Thoracic aorta (tissue), 2 donors: Measurements from ENCODE around the gene GM2A. TPM values are rescaled to one million over a fixed set of nuclear protein-coding genes. Genes with fewer than 3 reads are reported as not detected.

ENCODE experiments used
- ATAC-seq: fragments of 150-250 bp; one replicate; pipeline ENCODE4 v1.8.0; 2017; ENCODE audit warnings: low read depth; ENCODE audit not compliant: insufficient number of reproducible peaks, low FRiP score
- DNase-seq: peaks from one replicate; pipeline ENCODE4 v3.0.0-alpha.2; 2020; ENCODE audit warnings: low spot score
- H3K27ac ChIP-seq, 2 donors: fragments of 200-600 bp; sonication (generic); 1 replicate in 1 of 2; 2 replicates in 1 of 2; pipeline ENCODE4 v1.5.1; 2016; ENCODE audit warnings: mild to moderate bottlenecking in 2 of 2, moderate library complexity in 2 of 2
- H3K27me3 ChIP-seq: fragments of 200-600 bp; sonication (generic); replicated peaks from 2 replicates; pipeline ENCODE4 v1.6.0; 2016; ENCODE audit warnings: mild to moderate bottlenecking; ENCODE audit not compliant: insufficient read depth
- H3K36me3 ChIP-seq: fragments of 200-600 bp; sonication (generic); one replicate; pipeline ENCODE4 v1.5.1; 2016
- H3K4me1 ChIP-seq, 2 donors: fragments of 200-600 bp; sonication (generic); 1 replicate in 1 of 2; 2 replicates in 1 of 2; pipeline versions ENCODE4 v1.5.1 to v1.6.0; 2016; ENCODE audit warnings: low read depth in 2 of 2, mild to moderate bottlenecking in 1 of 2; ENCODE audit not compliant: control insufficient read depth in 1 of 2
- H3K4me3 ChIP-seq: fragments of 200-600 bp; sonication (generic); 2 replicates; pipeline ENCODE4 v1.5.1; 2016; ENCODE audit warnings: mild to moderate bottlenecking
- H3K9me3 ChIP-seq: fragments of 200-600 bp; sonication (generic); 2 replicates; pipeline ENCODE4 v1.5.1; 2016
- total RNA-seq, 2 donors: library from RNA; depleted of rRNA; stranded (reverse); fragments of >200 nt; gene quantifications; one replicate each; pipeline versions ENCODE4 v1.1.0 to v1.2.3, GENCODE V29; 2016
- TF ChIP-seq, protein P1 (sequence below): fragments of 200-600 bp; sonication (generic); IDR thresholded peaks from one replicate; pipeline ENCODE4 v1.5.1; 2019; ENCODE audit warnings: antibody characterized with exemption

The GM2A gene
- total RNA-seq, 2 donors from 2014 or later, result 26.1 to 32.1 TPM

DNA sequence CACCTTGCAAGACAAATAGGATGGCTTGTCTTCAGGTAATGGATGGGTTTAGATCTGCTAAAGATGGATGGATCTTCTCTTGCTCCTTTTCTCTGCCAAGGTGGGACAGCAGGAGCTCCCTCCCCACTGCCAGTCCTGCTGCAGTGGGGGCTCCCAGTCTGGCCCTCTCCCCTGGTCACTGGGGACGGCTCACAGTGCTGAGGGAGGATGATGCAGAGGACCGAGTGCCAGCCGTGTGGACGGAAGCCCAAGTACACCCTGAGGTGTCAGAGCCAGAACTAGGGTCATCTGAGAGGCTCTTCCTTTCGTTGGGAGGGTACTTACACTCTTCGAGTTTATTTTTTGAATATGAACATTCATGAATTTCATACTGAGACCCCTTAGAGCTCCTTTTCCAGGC lies 34.8 kb upstream of the GM2A start:
- TF ChIP-seq, protein P1, sequence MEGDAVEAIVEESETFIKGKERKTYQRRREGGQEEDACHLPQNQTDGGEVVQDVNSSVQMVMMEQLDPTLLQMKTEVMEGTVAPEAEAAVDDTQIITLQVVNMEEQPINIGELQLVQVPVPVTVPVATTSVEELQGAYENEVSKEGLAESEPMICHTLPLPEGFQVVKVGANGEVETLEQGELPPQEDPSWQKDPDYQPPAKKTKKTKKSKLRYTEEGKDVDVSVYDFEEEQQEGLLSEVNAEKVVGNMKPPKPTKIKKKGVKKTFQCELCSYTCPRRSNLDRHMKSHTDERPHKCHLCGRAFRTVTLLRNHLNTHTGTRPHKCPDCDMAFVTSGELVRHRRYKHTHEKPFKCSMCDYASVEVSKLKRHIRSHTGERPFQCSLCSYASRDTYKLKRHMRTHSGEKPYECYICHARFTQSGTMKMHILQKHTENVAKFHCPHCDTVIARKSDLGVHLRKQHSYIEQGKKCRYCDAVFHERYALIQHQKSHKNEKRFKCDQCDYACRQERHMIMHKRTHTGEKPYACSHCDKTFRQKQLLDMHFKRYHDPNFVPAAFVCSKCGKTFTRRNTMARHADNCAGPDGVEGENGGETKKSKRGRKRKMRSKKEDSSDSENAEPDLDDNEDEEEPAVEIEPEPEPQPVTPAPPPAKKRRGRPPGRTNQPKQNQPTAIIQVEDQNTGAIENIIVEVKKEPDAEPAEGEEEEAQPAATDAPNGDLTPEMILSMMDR, result no peak
- Histone ChIP-seq H3K36me3 (no peaks in the 10 kb centered on the region), H3K27me3 (no peaks in the 10 kb centered on the region), H3K9me3 (no peaks in the 10 kb centered on the region), H3K4me3 (no peak overlapping the region), H3K4me1 (peaks cover 13 to 34% of the 10 kb centered on the region in 2 donors), H3K27ac (no peak overlapping the region)
- ATAC-seq, result no peak
- no peak for DNase-seq

DNA sequence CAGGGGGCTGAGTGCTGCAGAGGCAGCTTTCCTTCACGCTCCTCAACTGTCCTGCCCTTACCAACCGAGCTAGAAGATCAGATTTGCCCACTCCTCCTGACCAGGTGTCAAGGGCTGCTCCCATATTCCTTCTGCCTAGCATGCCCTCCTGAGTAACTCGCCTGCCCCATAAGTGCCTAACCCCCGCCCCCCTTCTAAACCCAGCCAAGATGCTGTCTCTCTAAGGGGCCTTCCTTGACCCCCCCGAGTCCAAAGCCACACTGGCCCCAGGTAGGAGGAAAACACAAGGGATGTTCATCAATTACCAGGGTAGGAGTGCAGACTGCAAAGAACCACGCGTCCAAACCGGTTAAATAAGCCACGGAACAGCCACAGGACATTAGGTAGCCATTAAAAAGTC lies 33.8 kb upstream of the GM2A start:
- TF ChIP-seq, protein P1, result no peak
- no peak for ATAC-seq
- H3K36me3 ChIP-seq, result no peaks in the 10 kb centered on the region
- no peak overlapping the region for H3K27ac ChIP-seq
- peaks cover 13 to 34% of the 10 kb centered on the region in 2 donors for H3K4me1 ChIP-seq
- no peak for DNase-seq
- H3K4me3 ChIP-seq, result no peak overlapping the region
- no peaks in the 10 kb centered on the region for H3K27me3 ChIP-seq
- H3K9me3 ChIP-seq, result no peaks in the 10 kb centered on the region

DNA sequence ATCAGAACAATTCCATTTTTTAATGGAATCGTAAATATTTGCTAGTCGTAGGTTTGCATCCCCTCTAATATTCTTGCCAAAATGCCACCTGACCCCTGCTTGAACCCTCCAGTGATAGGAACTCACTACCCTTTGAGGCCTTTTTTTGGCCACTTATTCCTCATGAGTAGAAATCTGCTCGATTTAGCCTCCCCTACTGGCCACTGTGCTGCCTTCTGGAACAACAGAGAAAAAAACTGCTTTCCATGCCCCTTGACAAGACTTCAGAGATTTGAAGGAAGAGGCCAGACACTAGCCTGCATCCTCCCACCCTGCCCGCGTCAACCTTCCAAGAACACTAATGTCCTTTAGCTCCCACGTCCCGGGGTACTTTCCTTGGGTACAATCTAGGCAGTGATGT lies 33.2 kb upstream of the GM2A start:
- Histone ChIP-seq H3K9me3 (no peaks in the 10 kb centered on the region), H3K4me3 (no peak overlapping the region), H3K36me3 (no peaks in the 10 kb centered on the region), H3K27me3 (no peaks in the 10 kb centered on the region), H3K27ac (no peak overlapping the region), H3K4me1 (peaks cover 14 to 39% of the 10 kb centered on the region in 2 donors)
- ATAC-seq (no peak), DNase-seq (no peak)
- TF ChIP-seq, protein P1, result no peak

DNA sequence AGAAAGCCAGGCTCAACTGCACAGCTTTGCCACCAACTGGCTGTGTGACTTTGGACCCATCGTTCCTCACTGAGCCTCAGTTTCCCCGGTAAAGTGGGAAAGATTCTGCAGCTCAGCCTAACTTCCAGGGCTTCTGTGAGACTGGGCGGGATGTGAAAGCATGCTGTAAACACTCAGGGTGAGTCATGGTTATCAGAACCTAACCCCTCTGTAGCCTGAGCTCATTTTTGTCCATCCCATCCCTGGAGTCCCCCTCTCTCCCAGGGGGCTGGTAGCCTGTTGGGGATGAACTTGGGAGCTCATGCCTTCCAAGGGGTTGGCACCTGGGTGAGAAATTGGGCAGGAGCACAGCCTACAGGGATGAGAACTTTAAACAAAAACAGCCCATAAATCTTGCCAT lies 31.4 kb upstream of the GM2A start:
- Histone ChIP-seq H3K9me3 (no peaks in the 10 kb centered on the region), H3K4me3 (peak overlapping the region; percentile 90), H3K36me3 (no peaks in the 10 kb centered on the region), H3K4me1 (peaks cover 11 to 39% of the 10 kb centered on the region in 2 donors), H3K27ac (peak overlapping the region in 1 of 2 donors; percentile 67), H3K27me3 (no peaks in the 10 kb centered on the region)
- DNase-seq, result no peak
- no peak for ATAC-seq
- TF ChIP-seq, protein P1, result no peak

DNA sequence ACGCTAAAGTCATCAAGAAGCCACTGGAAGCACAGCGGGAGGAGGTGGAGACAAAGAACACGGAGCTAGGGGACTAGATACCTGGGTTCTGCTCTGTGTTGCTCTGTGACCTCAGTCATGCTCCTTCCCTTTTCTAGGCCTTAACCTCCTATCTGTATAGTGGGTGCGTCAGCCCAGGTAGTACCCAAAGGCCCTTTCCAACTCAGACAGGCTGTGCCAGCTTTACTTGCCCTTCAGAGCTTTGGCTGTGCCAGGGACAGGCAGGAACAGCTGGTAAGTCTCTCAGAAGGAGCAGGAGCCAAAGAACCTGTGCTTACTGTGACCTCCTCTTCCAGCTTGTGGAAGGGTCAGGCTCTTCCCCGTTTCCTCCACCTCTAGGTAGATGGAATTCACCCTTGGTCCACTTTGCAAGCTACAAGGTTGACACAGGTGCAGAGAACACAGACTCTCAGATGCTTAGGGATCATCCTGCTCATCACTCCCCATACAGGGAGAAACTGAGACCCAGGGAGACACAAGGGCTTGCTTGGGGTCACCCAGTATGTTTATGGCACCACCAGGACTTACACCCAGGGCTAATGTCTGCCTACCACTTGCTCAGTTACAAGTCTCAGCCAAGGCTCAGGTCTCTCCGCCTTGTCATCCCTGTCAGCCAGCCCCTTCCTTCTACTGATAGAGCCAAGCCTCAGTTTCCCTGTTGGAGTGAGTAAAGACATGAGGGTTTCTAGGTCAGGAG lies 30.8 kb upstream of the GM2A start:
- no peak for ATAC-seq
- Histone ChIP-seq H3K4me3 (peak overlapping the region; percentile 90), H3K4me1 (peaks cover 11 to 39% of the 10 kb centered on the region in 2 donors), H3K27ac (peak overlapping the region; percentile 67 to 68), H3K27me3 (no peaks in the 10 kb centered on the region), H3K9me3 (no peaks in the 10 kb centered on the region), H3K36me3 (no peaks in the 10 kb centered on the region)
- DNase-seq, result no peak
- TF ChIP-seq, protein P1, result no peak
